Epidermal melanocyte (primary cell): Measurements from ENCODE around the gene PLCB1.
A peak's percentile ranks its signal among the peaks of the same experiment; 100 is the strongest.

Experiments used
- DNase-seq: peaks from one replicate; pipeline ENCODE4 v3.0.0; 2011; ENCODE audit warnings: low spot score; ENCODE audit not compliant: insufficient read length

PLCB1 gene

GRCh38 chr20:8764344-8764962 lies 632.4 kb downstream of the PLCB1 start:
- DNase-seq = peak; percentile 27

- DNase-seq = no peak
These were observed 634.9 kb downstream of the PLCB1 start for GRCh38 chr20:8766868-8767390.

GRCh38 chr20:8774412-8774811 lies 642.3 kb downstream of the PLCB1 start:
- DNase-seq = no peak

GRCh38 chr20:8777911-8778310 lies 645.8 kb downstream of the PLCB1 start:
- no peak for DNase-seq

GRCh38 chr20:8778387-8778786 lies 646.3 kb downstream of the PLCB1 start:
- no peak for DNase-seq

GRCh38 chr20:8780915-8781314 lies 648.8 kb downstream of the PLCB1 start:
- DNase-seq = no peak

GRCh38 chr20:8782804-8783203 lies 650.7 kb downstream of the PLCB1 start:
- no peak for DNase-seq

GRCh38 chr20:8783734-8784133 lies 651.7 kb downstream of the PLCB1 start:
- DNase-seq = no peak

GRCh38 chr20:8786383-8786782 lies 654.3 kb downstream of the PLCB1 start:
- no peak for DNase-seq

- no peak for DNase-seq
These were observed 655.0 kb downstream of the PLCB1 start for GRCh38 chr20:8787090-8787489.

- DNase-seq = no peak
These were observed 656.2 kb downstream of the PLCB1 start for GRCh38 chr20:8788275-8788674.

GRCh38 chr20:8788831-8789230 lies 656.8 kb downstream of the PLCB1 start:
- no peak for DNase-seq

GRCh38 chr20:8790442-8791074 lies 658.5 kb downstream of the PLCB1 start:
- no peak for DNase-seq

- DNase-seq = no peak
These were observed 663.3 kb downstream of the PLCB1 start for GRCh38 chr20:8795404-8795803.

GRCh38 chr20:8796088-8796660 lies 664.1 kb downstream of the PLCB1 start:
- DNase-seq = no peak

GRCh38 chr20:8798505-8798904 lies 666.4 kb downstream of the PLCB1 start:
- DNase-seq = no peak

- DNase-seq = no peak
These were observed 668.0 kb downstream of the PLCB1 start for GRCh38 chr20:8800089-8800488.

GRCh38 chr20:8801686-8802085 lies 669.6 kb downstream of the PLCB1 start:
- DNase-seq = no peak

GRCh38 chr20:8803065-8803464 lies 671.0 kb downstream of the PLCB1 start:
- DNase-seq = no peak

- no peak for DNase-seq
These were observed 671.9 kb downstream of the PLCB1 start for GRCh38 chr20:8803941-8804340.

GRCh38 chr20:8805737-8806442 lies 673.8 kb downstream of the PLCB1 start:
- DNase-seq = no peak
